ENCODE data around the gene GMEB2.
"Not testable (repeated sequence)": the region's sequence is repeated elsewhere in the genome, so short reads cannot be mapped to it uniquely, and the experiment has no call there.

The GMEB2 gene

DNA sequence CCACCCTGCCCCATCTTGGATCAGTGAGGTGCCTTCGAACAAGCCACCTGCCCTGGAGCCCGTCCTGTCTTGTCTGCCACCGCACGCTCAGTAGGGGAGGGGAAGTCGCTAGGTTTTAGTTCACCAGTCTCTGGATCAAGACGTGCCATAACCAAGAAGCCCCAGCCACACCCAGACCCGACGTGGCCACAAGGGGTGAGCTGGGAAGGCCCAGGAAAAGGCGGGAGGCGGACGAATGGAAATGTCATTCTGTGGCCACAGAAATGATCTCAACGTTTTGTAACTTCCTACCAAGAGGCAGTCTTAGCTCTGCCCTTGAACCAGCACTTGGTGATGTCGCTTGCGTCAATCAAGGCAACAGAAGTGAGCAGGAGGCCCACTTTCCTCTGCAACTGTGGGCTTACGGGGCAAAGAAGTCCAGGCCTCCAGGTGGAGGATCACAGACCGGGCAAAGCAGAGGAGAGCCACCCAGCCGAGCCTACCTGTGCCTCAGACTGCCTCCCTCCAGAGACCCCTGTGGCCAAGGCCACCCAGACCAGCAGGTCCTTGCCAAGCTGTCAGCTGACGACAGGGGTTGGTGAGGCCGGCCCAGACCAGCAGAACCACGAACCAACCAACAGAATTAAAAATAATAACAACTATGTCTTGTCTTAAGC, 14.5 kb downstream of the GMEB2 start:
- DNase-seq = no peak

DNA sequence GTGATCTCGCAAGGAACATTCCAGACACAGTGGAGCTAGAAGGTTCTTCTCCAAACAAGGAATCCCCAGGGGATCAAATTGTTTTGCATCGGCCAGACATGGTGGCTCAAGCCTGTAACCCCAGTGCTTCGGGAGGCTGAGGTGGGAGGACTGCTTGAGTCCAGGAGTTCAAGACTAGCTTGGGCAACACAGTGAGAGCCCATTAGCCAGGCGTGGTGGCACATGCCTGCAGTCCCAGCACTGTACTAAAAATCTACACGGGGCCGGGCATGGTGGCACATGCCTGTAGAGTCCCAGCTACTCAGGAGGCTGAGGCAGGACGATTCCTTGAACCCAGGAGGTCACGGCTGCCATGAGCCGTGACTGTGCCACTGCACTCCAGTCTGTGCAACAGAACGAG, 15.3 kb downstream of the GMEB2 start:
- DNase-seq = no peak

DNA sequence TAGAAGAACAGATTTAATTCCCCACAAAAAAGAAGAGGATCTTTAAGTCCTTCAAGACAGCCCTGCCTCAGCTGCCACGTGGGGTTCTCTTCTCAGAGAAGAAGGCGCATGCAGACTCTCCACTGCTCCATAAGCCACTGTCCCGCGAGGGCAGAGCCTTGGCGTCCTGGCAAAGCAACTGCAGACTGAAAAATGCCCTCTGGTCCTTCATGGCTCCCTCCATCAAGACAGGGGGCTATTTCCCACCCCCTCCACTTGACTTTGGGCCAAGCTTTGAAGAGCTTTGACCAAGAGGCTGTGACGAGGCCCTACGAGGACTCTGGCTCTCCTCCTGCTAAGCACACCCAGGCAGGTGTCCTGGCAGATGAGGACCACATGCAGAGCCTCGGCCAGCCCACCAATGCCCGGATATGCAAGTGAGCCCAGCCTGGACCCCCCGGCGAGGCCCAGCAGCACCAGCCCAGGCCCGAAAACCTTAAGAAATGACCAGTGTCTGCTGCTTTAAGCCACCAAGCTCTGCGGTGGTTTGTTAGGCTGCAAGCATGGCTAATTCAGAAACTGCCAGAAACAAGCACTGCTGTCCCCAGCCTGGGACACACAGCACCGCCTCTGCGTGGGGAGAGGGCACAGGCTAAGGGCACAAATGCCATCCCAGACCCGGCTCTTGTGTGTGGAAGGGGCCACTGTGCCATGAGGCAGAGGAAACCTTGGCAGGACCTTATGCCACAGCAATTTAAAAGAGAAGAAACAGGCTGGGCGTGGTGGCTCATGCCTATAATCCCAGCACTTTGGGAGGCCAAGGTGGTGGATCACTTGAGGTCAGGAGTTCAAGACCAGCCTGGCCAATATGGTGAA, 16.1 kb downstream of the GMEB2 start:
- no peak for DNase-seq

DNA sequence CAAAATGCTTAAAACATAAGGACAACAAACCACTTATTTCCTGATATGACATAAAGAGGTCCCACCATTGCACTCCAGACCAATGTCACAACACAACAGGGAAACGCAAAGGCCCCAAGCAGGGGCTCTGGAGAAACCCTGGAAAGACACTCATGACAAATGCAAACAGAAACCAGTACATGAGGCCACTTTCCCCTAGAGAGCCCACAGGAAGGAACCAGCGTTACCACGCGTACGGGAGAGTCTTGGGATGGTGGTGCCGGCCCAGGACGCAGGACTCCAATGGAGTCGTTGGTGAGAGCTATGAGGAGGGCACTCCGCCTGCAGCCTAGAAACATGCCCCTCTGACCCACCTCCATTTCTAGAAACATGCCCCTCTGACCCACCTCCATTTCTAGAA, 20.2 kb downstream of the GMEB2 start:
- DNase-seq = no peak

DNA sequence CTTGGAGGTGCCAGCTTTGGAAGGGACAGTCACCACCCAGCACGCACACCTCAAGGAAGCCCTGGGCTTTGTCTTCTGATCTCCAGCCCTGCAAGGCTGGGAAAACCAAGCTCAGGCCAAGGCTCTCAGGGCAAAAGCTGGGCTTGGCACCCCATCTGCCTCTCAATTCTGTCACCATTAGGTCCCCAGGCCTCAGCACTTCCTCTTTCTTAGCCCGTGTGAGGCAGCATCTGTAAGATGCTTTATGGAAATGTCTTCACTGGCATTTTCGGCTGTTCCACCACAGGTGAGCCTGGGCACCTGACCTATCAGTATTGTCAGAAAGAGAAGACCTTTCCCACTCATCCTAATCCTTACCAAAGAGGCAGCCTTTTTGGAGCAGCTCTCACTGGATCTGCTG, 24.6 kb downstream of the GMEB2 start:
- no peak for DNase-seq

DNA sequence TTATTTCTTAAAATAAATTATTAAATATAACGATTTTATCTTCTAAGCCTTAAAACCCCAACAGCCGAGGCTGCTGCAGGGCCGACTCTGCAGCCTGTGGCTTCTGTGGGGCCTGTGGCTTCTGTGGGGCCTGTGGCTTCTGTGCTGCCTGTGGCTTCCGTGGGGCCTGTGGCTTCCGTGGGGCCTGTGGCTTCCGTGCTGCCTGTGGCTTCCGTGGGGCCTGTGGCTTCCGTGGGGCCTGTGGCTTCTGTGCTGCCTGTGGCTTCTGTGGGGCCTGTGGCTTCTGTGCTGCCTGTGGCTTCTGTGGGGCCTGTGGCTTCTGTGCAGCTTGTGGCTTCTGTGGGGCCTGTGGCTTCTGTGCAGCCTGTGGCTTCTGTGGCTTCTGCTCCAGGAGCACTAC, 25.2 kb downstream of the GMEB2 start:
- DNase-seq = not testable (repeated sequence)

DNA sequence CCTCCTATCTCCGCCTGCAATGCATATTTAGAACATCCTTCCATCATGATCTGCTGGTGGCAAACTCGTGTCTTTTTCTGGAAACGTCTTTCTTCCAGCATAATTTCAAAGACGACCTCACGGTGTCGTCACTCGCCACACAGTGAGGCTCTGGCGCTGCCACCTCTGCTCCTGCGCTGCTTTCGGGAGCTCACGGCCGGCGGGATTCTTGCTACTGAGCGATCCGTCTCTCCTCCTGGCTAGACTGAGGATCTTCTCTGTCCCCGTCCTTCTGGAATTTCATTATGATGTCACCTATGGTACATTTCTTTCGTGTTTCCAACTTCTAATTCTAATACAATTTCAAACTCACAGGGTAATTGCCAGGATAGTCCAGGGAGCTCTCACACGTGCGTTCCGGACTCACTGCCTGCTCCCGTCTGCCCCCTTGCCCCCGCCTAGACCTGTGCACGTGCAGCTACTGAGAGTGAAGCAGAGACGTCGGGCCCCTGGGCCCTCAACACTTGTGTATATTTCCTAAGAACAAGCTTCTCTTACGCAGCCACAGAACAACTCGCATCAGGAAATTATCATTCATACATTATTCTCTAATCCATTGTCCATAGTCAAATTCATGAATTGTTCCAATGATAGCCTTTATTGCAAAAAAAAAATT, 27.4 kb downstream of the GMEB2 start:
- DNase-seq = no peak

DNA sequence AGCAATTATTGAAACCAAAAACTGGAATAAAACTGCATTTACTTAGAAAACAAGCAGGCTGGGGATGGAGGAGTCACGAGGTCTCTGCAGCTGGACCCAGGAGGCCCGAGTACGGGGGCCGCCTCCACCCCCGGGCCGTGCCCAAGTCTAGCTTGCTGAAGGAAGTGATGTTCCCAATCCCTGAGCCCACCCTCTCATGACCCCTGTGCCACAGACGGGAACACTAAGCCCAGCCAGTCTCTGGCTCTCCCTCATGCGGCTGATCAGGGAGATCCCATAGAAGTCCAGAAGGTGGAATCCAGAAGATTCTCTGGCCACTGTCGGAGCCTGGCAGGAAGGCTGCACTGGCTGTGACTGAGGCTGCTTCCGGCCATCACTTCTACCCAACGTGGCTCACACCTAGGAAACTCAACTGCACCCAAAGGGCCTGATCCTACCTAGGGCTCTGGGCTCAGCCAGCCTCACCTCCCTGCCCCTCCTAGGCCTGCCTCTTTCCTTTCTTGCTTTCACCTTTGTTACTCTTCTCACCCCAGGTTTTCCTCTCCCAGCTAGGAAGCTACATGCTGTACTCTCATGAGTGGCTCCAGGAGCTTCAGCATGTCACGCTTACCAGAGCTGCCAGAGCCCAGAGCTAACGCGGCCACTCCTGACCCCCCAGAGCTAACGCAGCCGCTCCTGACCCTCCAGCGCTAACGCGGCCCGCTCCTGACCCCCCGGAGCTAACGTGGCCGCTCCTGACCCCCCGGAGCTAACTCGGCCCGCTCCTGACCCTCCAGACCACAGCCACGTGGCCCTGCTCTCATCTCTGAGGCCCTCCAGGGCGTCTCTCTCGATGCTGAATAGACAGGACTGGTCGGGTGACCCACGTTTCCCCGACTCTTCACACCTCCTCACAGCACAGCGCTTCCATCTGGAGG, 28.2 kb downstream of the GMEB2 start:
- DNase-seq = no peak

DNA sequence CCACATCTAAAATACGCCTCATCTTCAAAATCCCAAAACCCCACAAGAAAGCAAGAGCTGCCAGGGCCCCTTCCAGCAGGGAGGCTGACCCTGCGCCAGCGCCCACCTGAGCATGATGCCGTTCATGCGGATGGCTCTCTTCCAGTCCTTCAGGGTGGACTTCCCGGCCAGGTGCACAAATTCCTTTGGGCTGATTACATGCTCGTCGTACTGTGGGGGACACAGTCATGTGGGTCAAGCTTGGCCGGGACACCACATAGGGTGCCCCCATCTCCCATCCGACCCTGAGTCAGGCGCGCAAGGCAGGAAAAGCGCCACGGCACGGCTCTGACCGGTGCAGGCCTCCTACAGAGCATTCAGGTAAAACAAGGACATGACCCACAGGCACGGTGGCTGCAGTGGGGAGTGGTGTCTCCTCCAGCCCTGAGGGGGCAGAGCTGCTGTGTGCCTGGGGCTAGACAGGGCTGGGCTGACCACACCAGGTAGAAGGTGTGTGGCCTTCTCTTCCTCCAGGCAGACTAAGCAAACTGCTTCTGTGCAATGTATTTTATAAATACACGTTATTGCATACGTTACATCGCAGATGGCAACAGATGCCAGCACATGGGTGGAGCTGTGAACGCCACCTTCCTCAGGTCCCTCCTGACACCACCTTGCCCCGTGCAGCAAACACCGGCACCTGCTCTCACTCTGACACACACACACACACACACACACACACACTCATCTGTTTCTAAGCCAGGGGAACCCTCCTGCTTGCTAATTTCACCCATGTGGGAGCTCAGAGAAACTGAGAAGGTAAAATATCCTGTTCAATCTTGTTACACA, 29.0 kb downstream of the GMEB2 start:
- no peak for DNase-seq

DNA sequence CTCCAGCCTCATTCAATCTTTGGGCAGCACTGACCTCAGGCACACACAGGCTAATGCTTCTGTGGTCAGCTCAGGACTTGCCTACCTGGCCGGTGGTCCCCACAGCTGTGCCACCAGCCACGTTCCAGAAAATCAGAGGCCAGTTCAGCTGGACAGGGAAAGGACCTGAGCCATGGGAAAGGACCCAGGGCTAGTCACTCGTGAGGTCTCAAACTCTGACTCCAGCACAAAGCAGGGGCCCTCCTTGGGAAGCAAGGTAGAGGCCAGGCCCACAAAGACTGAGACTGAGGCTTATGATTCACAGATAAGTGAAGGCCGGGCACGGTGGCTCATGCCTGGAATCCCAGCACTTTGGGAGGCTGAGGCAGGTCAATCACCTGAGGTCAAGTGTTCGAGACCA, 30.5 kb downstream of the GMEB2 start:
- no peak for DNase-seq

DNA sequence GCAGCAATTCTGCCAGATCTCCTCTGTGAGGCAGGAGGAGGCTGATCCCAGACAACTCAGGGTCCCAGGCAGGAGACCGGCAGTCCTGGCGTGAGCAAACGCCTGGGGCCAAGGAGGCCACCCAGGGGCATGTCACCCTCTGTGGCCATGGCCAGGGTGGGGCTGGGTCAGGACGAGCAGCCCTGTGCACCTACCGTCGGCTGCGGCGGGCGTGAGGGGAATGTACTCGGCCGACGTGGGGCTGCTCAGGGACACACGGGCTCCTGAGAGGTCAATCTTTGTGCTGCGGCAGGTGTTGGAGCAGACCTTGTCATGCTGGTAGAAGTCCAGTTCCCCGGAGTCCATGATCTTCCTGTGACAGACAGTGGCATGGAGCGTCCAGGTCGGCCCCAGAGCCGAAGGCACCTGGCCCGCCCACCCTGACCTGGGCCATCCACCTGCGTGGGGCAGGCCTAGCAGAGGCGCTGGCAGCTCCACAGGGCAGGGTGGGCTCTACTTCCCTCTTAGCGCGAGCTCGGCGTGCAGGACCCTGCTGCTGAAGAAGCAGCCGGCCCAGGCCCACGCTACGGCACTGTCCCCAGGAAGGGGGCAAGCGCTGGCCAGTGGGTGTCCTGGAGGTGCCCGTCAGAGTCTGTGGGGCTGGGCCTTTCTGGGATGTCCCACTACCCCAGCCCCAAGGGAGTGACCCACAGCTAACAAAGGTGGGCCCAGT, 31.3 kb downstream of the GMEB2 start:
- no peak for DNase-seq

DNA sequence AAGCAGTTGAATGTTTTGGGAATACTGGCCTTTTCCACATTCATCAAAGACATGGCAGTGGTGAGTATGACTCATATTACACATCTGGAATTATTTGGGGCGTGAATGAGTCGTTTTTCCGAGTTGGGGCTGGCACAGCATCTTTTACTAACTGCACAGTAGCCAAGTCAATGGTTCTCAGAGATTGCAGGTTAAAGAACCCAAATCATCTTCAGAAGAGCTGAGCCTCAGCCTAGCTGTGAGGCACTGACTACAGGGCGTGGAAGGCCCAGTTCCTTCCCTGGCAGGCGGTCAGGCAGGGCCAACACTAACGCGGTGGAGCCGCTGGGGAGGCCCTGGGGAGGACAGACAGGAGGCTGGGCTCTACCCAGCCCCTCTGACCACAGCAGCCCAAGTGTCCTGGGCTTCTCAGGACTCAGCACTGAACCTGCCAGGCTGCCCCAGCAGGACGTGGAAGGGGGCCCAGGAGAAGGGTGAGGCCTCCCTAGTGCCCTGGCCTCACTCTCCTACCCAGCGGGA, 32.8 kb downstream of the GMEB2 start:
- no peak for DNase-seq

DNA sequence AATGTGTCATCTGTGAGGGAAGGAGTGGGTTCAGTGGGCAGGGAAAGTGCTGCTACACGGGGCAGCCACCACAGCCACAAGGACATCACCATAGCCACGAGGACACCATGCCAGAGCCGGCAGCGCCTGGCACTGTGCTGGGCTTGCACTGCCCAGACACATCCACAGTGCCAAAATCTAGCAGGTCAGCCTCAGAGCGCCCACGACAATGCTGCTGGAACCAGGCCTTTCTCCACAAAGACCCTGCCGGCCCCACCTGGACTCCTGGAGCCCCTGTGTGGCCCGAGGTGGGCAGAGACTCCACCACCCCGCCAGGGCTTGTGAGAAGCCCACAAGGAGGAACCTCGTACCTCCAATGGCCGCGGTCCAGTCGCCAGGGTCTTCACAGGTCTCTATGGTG, 34.2 kb downstream of the GMEB2 start:
- DNase-seq = no peak

DNA sequence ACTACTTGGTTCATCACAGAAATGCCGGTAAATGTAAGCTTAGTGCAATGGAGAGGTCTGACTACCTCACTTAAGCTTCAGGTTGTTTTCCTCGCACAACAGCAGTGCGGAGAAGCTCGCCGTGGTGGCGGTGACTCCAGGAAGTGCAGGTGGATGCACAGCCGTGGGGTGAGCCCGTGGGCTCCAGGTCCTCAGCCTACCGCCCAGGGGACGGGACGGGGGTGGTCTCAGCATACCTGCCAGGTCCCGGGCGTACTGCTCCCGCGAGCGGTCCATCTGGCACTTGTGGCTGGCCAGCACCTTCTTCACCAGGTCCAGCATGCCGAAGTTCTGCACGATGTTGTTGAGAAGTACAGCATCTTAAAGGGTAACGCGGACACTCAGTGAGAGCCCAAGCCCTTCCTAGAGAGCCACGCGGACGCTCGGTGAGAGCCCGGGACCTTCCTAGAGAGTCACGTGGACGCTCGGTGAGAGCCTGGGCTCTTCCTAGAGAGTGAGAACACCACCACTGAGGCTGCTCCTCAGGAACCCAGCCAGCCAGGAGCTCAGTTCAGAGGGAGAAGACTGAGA, 35.0 kb downstream of the GMEB2 start:
- no peak for DNase-seq

DNA sequence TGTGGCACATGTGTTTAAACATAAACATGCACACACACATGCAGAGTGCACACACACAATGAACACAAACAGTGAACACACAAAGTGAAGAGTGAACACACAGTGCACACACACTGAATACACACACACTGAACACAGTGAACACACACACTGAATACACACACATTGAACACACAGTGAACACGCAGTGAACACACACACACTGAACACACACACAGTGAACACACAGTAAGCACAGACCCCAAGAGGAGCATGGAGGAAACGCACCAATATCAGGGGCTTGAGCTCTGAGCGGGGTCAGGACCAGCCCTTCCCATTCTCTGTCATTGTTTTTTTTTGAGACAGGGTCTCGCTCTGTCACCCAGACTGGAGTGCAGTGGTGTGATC, 35.8 kb downstream of the GMEB2 start:
- no peak for DNase-seq

DNA sequence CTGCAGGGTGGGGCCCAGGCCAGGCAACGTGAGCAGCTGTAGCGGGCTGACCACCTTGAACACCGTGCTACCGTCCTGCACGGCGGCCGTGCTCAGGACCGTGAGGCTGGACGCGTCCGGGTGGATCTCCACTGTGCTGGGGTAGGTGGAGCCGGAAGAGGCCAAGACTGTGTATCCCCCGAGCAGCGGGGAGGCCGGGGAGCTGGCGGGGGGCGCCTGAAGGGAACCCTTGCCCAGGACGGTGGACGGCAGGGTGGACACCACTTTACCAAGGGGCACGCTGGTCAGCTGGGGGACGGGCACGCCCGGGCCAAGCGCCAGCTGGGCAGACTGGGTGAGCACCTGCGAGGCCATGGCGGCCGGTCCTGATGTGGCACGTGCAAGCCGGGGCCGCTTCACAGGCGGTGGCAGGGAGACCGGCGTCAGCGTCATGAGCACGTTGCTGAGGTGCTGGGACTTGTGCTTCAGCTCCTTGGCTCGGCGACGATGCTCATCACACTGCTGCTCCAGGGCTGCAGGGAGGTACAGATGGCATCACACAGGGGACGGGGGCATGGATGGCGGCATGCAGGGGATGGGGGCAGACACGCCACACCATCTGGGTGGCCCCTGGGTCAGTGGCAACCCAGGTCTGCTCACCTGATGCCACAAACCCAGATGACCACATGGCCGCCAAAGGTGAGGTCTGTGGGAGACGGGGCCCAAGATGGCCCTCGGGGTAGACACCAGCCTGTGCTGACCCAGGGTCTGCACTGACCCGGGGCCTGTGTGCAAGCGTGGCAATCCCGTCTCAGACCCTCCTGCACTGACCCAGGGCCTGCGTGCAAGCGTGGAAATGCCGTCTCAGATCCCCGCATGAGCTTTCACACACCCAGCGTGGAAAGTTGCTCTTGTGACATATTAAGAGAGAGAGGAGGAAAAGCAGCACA, 36.4 kb downstream of the GMEB2 start:
- DNase-seq = no peak

DNA sequence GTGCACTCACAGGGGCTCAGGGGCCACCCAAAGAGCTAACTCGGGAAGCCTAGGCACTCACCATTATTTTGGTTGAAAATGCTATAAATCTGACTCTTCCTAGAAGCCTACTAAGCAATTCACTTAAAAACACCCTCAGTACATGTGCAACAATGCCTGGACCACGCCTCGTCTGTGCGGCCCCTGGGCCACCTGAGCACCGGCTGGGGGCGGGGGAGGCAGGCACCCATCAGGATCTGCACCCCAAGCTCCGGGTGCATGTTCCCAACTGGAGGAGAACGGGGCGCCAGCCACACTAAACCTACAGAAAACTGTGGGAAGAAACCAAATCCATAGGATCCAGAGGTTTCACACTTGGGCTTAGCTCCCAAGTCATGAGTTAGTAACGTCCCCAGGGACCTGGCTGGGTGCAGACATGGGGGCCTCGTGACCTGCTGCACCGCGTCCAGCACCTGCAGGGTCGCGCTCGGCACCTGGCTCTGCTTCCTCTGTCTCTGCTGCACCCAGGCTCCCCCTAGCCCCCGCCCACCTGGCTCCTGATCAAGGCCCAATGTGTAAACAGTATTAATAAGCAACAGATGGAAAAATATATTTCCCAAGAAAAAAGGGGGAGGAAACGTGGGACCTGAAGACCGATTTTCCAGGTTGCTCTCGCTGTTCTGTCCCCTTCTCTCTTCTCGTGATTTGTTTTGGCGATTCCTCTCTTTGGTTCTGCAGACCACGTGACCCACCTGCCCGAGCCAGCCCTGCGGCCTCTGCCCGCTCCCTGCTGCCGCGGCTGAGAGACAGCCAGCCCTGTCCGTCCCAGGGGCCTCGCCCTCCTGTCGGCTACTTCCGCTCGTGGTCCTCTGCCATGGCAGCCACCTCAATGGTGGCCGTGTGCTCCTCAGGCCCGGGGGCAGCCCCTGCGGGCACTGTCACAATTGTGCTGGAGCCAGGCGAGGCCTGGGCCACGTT, 37.4 kb downstream of the GMEB2 start:
- no peak for DNase-seq

DNA sequence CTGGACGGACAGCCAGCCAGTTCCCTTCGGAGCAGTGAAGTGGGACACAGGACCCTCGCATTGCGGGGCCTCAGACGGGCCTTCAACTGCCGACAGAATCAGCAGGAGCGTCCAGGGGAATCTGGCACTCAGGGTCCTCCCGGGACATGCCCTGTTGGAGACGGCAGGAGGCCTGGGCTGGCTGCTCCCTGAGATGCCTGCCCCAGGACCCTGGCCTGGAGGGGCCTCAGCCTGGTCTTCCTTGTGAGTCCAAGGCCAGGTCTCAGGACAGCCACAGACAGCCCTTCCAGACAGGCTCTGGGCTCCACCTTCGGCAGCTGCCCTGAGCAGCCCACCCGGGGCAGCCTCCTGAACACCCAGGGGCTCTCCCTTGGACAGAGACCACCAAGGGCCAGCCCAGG, 38.3 kb downstream of the GMEB2 start:
- DNase-seq = no peak
